Measurements from ENCODE around the gene ARID5B.

GRCh38 chr10:62095181-62096122, 194.0 kb downstream of the ARID5B start:
- TF ChIP-seq REST (IDR thresholded peaks at IDR 0.05; ENCODE audit: borderline replicate concordance) = no peak
- TF ChIP-seq POLR2AphosphoS5 (IDR thresholded peaks at IDR 0.05) = no peak
- TF ChIP-seq CTCF (IDR thresholded peaks at IDR 0.05; ENCODE audit: poor library complexity, severe bottlenecking) = no peak
- TF ChIP-seq SMC3 (conservative IDR thresholded peaks at IDR 0.05; ENCODE audit: poor library complexity) = no peak
- TF ChIP-seq TAF1 (IDR thresholded peaks at IDR 0.05; ENCODE audit: low read depth) = no peak
- no peak for TF ChIP-seq EZH2 (IDR thresholded peaks at IDR 0.05; ENCODE audit: borderline replicate concordance, insufficient read depth, low read length, poor library complexity, severe bottlenecking)
- TF ChIP-seq EP300 (conservative IDR thresholded peaks at IDR 0.05; ENCODE audit: poor library complexity, severe bottlenecking) = no peak

Measured in neural cell (in vitro differentiated cells).